HG02759 (cell line): ENCODE data around the gene PRAMEF13.
"Not testable (repeated sequence)": the region's sequence is repeated elsewhere in the genome, so short reads cannot be mapped to it uniquely, and the experiment has no call there.

Source experiments
- ATAC-seq: cut with Tn5 transposase; IDR thresholded peaks from one replicate; pipeline ENCODE4 v1.9.1; 2021; ENCODE audit warnings: mild to moderate bottlenecking, moderate library complexity; ENCODE audit not compliant: unreplicated experiment

The PRAMEF13 gene, protein sequence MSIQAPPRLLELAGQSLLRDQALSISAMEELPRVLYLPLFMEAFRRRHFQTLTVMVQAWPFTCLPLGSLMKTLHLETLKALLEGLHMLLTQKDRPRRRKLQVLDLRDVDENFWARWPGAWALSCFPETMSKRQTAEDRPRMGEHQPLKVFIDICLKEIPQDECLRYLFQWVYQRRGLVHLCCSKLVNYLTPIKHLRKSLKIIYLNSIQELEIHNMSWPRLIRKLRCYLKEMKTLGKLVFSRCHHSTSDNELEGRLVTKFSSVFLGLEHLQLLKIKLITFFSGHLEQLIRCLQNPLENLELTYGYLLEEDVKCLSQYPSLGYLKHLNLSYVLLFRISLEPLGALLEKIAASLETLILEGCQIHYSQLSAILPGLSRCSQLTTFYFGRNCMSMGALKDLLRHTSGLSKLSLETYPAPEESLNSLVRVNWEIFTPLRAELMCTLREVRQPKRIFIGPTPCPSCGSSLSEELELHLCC

DNA sequence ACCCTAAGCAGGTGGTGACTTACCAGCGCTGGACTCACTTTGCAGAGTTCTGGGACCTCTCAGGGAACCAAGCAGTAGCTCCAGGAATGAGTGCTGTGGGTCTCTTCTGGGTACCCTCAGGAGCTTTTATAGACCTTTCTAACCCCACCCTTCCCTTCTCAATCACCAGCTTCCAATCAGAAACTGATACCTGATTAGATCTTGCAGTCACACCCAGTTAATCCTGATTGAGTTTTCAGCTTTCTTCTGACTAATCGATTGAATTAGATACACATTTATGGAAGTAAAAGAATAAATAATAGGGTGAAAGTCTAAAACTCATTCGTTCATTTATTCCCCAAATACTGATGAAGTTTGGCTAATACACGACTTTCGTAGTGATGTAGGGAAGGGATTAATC is at the start of gene PRAMEF13:
Gene PRAMEF13 (minus strand): TSS at position 101 of the 400 bp plus-strand sequence. CDS start 1,820 bp downstream, outside the sequence.
- not testable (repeated sequence) for ATAC-seq

DNA sequence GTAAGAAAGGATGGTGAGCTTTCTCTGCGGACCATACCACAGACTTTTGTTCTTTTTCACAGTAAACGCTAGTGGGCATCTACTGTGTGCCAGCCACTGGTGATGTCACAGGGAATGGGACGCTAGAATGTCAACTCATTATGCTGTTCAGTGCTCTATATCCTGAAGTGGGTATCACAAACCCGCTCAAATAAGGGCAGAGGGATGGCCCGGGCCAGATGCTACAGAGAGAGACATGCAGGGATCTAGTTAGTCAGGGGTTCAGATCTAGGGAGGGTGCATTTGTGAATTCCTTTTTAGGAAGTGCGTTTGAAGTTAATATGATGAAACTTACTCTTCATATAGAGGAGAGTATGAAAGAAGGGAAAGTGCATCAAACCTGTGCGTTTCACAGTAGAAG is 45.9 kb upstream of the PRAMEF13 start:
- ATAC-seq, result not testable (repeated sequence)

DNA sequence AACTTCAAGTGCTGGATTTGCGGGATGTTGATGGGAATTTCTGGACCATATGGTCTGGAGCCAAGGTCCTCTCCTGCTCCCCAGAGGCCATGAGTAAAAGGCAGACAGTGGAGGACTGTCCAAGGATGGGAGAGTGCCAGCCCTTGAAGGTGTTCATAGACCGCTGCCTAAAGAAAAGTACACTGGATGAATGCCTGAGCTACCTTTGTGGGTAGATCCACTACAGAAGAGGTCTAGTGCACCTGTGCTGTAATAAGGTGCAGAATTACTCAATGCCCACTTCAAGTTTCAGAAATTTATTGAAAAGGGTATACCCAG is 45.3 kb upstream of the PRAMEF13 start:
- not testable (repeated sequence) for ATAC-seq

DNA sequence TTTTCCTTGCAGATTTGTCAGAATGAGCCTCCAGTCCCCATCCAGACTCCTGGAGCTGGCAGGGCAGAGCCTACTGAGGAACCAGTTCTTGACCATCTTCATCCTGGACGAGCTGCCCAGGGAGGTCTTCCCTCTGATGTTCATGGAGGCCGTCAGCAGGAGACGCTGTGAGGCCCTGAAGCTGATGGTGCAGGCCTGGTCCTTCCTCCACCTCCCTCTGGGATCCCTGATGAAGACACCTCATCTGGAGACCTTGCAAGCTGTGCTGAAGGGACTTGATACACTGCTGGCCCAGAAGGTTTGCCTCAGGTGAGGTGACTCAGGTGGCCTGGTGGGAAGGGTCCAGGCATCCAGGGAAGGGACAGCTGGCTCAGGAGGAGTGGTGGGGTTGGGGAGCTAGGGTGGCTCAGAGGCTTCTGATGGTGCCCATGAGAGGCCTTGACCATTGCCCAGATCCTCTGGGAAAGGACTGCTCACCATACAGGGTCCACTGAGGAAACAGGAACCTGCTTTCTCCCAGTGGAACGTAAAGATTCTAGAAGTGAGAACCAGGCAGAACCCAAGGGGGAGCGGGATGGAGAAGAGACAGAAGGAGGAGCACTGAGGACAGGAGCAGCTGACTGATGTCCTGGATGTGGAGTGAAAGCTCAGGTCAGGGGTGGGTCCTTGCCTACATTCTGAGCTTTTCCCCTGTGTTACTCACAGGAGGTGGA is 44.8 kb upstream of the PRAMEF13 start:
- ATAC-seq, result not testable (repeated sequence)

DNA sequence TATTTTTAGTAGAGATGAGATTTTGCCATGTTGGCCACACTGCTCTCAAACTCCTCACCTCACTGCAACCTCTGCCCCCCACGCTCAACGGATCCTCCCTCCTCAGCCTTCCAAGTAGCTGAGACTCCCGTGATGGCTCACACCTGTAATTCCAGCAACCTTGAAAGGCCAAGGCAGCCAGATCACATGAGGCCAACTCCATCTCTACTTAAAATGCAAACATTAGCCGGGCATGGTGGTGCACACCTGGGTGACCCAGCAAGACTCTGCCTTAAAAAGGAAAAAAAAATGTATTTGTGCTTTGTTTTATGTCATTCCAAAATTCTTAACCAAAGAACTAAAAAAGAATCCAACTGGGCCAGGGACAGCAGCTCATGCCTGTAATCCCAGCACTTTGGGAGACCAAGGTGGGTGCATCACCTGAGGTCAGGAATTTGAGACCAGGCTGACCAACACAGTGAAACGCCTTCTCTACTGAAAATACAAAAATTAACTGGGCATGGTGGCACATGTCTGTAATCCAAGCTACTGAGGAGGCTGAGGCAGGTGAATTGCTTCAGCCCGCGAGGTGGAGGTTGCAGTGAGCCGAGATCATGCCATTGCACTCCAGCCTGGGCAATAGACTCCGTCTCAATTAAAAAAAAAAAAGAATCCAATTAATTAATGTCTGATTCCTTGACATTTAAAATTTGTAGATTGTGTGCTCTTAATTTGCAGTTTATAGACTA is 42.5 kb upstream of the PRAMEF13 start:
- ATAC-seq, result not testable (repeated sequence)

DNA sequence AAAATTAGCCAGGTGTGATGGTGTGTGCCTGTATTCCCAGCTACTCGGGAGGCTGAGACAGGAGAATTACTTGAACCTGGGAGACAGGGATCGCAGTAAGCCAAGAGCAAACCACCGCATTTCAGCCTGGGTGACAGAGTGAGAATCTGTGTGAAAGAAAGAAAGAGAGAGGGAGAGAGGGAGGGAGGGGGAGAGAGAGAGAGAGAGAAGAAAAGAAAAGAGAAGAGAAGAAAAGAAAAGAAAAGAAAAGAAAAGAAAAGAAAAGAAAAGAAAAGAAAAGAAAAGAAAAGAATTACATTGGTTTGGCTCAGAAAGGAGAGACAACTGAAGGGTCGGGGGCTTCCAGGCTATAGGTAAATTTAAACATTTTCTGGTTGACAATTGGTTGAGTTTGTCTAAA is 38.4 kb upstream of the PRAMEF13 start:
- not testable (repeated sequence) for ATAC-seq

DNA sequence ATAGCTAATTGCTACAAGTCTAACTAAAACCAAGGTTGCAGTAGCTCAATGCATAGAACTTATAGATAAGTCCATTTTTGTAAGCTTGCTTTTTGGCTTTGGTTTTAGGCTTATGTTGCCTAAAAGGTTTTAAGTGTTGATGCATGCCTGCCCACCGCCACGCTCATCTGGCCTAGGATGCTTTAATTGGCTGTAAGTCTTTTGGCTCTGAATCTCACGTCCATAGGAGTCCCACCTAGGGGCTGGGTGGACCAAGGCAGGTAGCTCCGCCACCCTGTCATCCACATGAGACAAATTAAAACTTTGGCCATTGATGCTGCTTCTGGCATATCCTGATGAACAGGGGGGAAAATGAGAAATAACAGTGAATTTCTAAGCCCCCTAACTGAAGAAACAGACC is 36.4 kb upstream of the PRAMEF13 start:
- not testable (repeated sequence) for ATAC-seq

DNA sequence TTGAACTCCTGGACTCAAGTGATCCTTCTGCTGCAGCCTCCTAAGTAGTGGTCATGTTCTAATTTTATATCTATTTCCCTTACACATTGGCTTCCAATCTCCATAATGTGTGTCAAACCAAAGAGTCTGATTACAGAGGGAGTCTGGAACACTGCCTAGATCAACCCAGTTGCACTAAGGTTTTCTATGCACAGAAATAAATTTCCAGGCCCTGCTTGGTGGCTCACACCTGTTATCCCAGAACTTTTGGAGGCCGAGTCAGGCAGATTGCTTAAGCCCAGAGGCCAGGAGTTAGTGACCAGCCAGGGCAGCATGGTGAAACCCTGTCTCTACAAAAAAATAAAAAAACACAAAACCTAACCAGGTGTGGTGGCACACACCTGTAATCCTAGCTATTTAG is 32.8 kb upstream of the PRAMEF13 start:
- not testable (repeated sequence) for ATAC-seq

DNA sequence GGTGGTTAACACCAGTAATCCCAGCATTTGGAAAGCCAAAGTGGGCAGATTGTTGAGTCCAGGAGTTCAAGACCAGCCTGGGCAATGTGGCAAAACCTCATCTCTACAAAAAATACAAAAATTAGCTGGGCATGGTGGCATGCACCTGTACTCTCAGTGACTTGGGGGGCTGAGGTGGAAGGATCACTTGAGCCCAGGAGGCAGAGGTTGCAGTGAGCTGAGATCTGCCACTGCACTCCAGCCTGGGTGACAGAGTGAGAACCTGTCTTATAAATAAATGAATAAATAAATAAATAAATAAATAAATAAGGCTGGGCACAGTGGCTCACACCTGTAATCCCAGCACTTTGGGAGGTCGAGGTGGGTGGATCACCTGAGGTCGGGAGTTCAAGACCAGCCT is 30.8 kb upstream of the PRAMEF13 start:
- ATAC-seq, result not testable (repeated sequence)

DNA sequence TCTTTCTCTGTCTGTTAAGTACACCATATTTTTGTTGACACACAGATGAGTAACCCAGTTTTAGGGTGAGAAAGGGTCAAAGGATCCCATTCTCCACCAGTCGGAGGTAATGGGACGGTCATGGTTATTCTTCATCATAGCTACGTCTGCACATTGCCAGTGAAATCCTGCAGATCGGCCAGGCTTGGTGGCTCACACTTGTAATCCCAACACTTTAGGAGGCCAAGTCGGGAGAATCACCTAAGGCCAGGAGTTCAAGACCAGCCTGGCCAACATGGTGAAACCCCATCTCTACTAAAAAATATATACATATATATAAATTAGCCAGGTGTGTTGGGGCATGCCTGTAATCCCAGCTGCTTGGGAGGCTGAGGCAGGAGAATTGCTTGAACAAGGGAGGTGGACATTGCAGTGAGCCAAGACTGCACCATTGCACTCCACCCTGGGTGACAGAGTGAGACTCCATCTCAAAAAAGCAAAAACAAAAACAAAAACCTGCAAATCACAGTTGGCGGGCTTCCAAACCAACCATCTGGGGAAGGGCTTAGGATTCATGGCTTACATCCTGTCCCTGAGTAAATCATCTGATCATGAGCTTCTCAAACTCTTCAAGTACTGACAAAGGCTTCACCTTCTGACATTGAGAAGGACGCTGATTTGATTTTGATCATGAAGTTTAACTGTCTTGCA is 30.0 kb upstream of the PRAMEF13 start:
- not testable (repeated sequence) for ATAC-seq

DNA sequence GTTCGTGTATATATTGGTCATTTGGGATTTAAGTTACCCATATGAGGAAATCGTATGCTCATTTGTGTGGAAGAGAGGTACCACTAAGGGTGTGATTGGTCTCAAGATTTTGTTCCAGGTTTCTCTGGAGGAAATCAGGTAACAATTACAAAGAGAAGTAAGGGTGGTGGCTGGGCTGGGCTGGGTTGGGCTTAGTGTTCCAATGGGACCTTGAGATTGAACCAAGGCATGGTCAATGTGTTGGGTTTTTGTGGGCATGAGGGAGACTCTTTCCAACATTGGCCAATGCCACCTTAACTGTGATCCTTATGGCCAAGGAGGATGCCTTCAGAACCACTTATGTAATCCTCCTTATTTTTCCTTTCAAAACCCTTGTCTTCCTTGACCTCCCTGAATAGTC is 29.4 kb upstream of the PRAMEF13 start:
- not testable (repeated sequence) for ATAC-seq

DNA sequence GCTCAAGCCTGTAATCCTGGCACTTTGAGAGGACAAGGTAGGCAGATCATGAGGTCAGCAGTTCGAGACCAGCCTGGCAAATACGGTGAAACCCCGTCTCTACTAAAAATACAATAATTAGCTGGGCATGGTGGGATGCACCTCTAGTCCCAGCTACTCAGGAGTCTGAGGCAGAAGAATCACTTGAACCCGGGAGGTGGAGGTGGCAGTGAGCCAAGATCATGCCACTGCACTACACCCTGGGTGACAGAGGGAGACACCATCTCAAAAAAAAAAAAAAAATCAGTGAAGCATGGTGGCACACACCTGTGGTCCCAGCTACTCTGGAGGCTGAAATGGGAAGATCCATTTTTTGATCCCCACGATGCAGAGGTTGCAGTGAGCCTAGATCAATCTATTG is 28.9 kb upstream of the PRAMEF13 start:
- ATAC-seq, result not testable (repeated sequence)

DNA sequence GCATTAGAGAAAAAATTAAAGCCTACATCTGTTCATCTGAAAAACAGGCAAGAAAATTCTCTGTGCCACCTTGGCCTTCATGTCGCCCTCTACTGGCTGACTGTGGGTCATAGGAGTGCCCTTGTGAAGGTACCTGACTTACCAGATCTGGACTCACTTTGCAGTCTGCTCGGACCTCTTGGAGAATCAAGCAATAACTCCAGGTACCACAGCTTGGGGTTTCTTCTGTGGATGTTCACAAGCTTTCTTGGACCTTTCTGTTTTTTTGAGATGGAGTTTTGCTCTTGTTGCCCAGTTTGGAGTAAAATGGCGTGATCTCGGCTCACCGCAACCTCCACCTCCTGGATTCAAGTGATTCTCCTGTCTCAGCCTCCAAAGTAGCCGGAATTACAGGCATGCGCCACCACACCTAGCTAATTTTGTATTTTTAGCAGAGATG is 27.2 kb upstream of the PRAMEF13 start:
- ATAC-seq, result no peak

DNA sequence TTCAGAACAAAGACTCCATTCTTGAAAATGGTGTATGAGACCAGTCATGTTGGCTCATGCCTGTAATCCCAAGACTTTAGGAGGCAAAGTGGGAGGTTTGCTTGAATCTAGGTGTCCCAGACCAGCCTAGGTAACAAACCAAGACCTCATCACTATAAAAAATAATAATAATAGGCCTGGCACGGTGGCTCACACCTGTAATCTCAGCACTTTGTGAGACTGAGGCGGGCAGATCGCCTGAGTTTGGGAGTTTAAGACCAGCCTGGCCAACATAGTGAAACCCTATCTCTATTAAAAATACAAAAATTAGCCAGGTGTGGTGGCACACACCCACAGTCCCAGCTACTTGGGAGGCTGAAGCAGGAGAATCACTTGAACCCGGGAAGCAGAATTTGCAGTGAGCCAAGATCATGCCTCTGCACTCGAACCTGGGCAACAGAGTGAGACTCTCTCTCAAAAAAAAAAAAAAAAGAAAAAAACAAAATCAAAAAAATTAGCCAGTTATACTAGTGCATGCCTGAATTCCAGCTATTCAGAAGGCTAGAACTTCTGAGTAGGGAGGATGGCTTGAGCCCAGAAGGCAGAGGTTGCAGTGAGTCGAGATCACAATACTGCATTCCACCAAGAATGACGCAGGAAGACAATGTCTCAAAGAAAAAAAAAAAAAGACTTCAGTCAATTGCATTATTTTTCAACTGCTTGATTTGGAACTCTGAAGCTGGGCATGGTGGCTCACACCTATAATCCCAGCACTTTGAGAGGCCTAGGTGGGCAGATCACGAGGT is 26.3 kb upstream of the PRAMEF13 start:
- ATAC-seq, result not testable (repeated sequence)

DNA sequence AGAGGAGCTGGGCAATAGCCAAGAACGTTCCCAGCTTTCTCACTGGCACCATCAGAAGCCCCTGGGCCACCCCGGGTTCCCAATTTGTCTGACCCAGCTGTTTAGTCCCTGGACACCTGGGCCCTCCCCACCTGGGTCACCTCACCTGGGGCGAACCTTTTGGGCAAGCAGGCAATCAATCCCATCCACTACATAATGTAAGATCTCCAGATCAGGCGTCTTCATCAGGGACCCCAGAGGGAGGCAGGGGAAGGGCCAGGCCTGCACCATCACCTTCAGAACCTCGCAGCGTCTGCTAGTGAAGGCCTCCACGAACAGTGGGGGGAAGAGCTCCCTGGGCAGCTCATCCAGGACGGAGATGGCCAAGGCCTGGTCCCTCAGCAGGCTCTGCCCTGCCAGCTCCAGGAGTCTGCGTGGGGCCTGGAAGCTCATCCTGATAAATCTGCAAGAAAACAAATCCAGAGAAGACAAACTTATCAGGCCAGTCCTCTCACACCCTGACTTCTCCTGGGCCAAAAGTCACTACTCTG is 24.5 kb upstream of the PRAMEF13 start, which contains the start of gene PRAMEF18:
Gene PRAMEF18 (minus strand): TSS at position 480 of the 530 bp plus-strand sequence. CDS start 48 bp downstream, at position 432.
- not testable (repeated sequence) for ATAC-seq

DNA sequence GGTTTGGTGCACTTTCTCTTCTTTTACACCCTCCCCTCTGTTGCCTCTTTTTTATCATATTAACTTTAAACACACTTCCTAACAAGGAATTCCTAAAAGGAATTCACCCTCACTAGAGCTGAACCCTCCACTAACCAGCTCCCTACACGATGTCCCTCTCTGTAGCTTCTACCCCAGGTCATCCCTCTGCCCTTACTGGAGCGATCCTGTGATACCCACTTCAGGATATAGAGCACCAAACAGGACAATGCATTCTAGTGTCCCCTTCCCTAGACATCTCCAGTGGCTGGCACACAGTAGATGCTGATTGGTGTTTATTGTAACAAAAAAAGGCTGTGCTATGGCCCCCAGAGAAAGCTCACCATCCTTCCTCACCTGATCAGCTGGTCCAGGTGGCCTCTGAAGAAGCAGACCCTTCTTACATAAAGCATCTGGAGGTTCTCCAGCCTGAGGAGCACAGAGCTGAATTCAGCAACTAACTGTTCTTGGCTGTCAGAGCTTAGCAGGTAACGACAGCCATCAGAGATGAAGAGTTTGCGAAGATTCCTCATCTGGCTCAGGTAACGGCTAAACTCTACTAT is 23.4 kb upstream of the PRAMEF13 start:
- ATAC-seq, result no peak

DNA sequence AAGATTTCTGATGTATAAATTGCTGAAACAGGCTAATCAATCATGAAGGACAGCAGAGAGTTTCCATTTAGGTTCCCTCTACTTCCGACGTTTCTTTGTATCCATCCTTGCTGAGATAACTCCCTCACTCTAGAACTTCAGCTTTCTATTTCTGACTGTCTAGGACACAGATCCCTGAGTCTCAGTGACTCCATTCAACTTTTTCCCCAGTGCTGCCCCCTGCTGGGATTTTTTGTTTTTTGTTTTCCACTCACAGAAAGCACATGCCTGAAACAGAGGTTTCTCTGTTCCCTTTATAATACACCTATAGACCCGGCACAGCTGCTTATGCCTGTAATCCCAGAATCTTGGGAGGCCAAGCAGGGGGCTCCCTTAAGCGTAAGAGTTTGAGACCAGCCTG is 21.6 kb upstream of the PRAMEF13 start:
- ATAC-seq, result not testable (repeated sequence)

DNA sequence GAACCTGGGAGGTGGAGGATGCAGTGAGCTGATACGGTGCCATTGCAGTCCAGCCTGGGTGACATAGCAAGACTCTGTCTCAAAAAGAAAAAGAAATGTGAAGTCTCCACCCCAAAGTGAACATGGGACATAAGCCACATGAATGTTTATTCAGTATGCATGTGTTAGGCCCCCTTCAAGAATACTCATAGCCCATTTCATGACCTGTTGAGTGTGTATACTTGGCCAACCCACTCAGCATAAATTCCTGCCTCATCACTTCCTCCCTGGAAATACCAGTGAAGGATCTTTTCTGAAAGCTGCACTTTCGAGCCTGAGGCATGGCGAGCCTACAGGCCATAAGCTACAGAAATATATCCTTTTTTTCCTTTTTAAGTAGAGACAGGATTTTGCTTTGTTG is 18.0 kb upstream of the PRAMEF13 start:
- not testable (repeated sequence) for ATAC-seq

DNA sequence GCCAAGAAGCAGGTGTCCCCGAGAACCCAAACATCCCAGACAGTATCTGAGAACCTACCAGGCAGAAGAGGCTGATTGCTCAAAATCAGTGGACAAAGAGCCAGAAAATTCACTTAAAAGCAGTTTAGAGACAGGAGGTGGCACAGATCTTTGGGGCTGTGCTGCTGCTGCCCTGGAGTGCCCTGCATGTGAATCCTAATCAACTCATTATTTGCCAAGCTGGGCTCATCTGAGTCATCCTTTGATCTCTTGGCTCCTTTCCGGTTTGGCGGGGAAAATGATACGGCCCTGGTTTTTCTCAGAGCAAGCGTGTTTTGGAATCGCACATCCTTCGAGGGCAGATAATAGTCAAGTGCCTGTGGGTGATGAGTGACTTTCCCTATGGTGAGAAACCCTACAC is 15.4 kb upstream of the PRAMEF13 start:
- ATAC-seq, result not testable (repeated sequence)
